IPS-NIHi7 (cell line): ENCODE results near the gene ANKRD23.
"Not testable (repeated sequence)": the region's sequence is repeated elsewhere in the genome, so short reads cannot be mapped to it uniquely, and the experiment has no call there.

Experiments
- DNase-seq: peaks from one replicate; pipeline ENCODE4 v3.0.0; 2012; ENCODE audit warnings: mixed read lengths; ENCODE audit errors: extremely low spot score

ANKRD23 gene

DNA sequence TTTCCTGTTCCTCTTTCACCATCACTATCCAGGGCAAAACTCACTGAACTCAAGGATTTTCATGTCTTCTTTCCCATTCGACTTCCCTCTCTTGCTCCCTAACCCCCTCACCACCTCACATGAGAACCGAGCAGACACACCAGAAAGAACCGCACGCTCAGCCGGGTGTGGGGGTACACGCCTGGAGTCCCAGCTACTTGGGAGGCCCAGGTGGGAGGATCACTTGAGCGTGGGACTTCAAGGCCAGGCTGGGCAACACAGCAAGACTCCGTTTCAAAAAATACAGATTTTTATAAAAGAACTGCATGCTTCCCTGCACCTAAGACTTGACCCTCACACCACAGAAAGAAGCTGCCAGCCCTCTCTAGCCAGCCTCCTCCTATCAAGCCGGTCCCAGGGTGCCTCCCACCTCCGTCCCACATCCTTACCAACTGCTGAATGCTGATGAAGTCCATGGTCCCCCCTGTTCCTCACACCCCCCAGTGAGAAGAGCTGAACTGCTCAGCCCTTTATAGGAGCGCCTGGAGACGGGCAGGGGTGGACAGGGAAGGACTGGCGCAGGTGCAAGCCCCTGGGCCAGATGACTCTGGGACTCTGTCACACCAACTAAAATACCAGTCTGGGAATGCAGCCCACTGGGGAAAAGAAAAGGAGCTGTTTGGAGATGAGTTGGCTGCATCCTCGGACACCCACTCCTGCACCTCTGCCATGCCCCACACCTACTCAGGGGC lies at the start of gene ANKRD23:
TSS of gene ANKRD23 (minus strand) at position 484 of the 731 bp plus-strand sequence. CDS start at position 455, 29 bp downstream.
- no peak for DNase-seq

DNA sequence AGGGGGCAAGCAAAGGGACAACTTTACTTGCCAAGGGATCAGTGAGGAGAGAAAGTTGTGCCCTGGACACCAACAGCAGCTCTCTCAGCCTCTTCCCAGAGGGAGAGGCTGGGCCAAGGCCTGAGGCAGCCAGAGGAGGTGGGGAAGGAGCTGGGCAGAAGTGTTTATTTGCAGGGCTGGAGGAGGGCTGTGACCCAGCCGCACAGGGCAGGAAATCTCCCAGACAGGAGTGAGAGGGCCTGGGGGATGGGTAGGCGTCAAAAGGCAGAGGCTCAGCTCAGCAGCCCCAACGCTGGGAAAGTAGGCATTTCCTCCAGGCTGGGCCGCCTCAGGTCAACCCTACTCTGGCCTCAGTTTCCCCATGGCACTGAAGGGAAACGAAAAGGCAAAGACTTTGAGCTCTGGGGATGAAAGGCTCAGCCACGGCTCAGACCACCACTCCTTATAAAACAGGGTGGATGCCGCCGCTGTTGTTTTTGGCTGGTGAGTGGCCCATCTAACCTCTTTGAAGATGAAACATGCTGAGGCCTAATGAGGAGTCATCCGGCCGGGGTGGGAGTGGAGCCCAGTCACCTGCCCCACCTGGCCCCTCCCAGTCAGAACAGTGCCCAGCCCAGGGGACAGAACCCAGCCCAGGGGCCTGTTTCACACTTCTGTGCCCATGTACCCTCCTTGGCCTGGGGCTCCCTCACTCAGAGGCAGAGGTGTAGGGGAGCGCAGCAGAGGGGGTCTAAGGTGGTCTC lies 47.9 kb upstream of the ANKRD23 start:
- peak; percentile 71 for DNase-seq

DNA sequence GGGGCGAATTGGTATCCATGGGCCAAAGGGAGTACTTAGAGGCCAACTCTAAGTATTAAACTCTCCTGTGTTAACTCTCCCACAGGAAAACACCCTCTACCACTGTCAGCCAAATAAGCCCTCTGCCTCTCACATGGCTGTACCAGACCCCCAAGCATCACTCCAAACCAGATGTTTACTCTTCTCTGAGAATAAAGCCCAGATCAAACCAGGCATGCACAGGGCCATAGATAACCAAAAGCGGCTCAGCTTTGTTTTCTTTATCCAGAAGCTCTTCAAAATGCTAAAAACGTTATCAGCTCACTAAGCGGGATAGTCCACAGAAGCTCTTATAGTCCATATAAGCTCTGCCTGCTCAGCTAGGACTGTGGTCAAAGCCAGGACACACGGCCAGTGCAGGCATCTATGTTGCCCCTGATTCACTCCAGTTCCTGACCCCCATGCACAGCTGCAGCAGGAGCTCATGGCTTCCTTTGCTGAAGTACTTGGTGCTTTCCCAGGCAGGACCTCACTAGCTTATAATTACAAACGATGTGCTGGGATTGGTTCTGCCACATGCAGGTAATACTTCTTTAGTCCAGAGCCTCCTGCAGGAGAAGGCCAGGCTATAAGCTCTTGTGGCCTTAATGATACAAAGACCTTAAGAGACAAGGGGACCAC lies 47.0 kb upstream of the ANKRD23 start:
- DNase-seq, result no peak

DNA sequence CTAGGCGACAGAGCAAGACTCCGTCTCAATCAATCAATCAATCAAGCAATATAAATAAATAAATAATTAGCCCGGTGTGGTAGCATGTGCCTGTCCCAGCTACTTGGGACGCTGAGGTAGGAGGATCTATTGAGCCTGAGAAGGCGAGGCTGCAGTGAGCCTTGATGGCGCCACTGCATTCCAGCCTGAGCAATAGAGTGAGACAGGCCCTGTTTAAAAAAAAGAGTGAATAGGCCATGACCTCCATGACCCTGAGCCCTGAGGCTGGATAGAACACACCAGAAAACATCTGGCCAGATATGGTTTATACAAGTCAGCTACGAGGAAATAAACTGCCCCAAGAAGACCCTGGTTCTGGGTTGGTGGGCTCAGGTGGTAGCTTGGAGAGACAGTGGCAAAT lies 46.4 kb upstream of the ANKRD23 start:
- DNase-seq, result no peak

DNA sequence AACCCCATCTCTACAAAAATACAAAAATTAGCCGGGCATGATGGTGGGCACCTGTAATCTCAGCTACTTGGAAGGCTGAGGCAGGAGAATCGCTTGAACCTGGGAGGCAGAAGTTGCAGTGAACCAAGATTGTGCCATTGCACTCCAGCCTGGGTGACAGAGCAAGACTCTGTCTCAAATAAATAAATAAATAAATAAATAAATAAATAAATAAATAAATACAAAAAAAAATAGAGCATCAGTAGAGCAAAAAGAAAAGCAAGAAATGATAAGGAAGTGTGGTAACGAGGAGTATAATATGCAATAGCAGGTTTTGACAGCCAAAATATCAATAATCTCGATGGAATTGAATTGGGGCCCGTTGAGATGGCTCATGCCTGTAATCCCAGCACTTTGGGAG lies 45.7 kb upstream of the ANKRD23 start:
- not testable (repeated sequence) for DNase-seq

DNA sequence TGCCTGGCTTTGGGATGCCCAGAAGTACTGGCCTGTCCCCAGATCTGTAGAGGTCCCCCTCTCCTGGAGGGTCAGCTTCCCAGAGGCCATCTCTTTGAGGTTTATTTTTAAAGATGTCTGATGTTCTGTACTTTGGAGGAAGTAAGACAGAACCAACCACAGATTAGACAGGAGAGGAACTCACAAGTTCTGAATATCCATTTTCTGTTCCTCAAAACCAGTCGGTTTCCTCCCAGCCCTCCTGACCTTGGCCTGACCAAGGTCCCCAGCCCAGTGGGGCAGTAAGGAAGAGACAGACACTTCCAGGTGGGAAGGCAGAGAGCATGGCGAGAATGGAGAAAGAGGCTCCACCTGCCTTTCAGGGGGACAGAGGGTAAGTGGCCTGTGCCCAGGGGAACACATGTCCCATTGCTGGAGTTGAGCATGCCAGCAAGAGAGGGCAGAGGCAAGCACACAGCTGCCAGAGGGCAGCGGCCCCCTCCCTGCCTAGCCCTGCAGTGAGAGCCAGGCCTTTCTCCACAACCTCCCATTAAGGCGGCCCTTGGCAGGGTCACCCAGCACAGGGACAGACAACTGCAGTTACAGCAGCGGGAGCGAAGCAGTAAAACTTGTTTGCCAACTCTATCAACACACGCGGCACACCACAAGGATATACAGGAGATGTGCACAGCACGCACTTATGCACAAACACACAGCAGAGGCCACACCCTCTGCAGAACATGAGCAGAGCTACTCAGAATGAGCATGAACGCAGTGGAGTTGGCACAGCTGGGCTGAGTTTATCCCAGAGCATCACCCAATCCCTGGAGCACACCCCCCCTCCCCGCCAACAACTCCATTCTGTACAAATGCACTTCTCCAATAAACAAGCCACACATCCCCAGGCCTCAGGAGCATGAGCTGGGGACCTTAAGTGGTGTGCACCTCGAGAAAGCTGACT lies 44.5 kb upstream of the ANKRD23 start:
- DNase-seq, result no peak

DNA sequence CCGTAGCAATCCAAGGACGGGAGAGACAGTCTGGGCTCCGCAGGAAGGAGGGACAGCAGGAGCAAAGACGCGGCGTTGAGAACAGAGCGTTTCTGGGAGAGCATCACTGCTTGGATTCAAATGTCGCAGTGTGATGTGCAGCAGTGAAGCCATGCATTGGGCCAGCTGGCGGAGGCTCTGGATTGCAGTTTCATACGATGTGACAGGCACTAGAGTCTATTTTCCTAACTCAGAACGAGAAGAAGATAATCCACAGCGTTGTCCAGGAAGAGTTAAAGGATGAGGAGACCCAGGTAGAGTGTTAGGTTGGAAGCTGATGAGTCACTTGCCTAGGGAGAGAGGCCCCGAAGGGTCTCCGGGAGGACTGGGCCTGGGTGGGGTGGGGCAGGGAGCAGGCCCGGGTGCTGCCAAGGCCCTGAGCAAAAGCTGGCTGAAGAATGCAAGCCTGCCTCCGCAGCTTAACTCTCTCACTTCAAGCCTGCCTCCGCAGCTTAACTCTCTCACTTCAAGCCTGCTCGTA lies 43.7 kb upstream of the ANKRD23 start:
- no peak for DNase-seq

DNA sequence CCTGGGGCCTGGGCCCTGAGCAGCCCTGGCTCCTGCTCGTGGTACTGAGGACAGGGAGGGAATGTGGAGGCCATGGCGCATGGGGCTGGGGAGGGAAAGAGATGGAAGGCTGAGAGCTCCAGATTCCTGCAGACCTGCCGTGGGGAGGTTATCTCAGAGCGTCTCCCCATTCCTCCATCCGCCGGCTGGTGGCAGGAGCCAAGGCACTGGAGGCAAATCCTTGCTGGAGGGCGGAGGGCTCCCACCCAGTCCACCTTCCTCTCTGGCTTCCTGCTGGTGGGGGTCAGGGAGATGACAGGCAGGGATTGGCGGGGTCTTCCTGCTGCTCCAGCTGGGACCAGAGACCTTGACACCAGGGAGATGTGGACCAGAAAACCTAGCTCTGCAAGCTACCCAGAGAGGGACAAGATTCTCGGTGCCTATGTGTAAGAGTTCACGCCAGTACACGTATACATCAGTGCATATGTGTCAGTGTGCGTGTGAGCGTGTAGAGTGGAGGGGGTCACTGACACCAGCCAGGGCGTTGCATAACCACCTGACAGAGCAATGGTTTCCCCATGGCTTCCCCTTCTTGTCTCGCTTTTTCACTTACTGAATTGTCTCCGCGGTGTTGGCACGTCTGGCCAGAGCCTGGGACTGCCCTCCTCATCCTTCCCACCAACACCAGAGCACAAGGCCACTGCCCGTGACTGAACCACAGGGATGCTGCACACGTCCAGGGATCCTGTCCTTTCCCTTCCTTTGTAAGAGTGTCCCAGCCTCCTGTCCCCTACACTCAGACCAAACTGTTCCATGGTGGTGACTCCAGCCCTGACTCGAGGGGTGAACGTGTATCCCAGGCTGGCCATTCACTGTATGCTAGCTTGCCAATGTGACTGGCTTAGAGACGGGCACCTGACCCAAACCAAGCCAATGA lies 41.9 kb upstream of the ANKRD23 start:
- DNase-seq, result no peak

DNA sequence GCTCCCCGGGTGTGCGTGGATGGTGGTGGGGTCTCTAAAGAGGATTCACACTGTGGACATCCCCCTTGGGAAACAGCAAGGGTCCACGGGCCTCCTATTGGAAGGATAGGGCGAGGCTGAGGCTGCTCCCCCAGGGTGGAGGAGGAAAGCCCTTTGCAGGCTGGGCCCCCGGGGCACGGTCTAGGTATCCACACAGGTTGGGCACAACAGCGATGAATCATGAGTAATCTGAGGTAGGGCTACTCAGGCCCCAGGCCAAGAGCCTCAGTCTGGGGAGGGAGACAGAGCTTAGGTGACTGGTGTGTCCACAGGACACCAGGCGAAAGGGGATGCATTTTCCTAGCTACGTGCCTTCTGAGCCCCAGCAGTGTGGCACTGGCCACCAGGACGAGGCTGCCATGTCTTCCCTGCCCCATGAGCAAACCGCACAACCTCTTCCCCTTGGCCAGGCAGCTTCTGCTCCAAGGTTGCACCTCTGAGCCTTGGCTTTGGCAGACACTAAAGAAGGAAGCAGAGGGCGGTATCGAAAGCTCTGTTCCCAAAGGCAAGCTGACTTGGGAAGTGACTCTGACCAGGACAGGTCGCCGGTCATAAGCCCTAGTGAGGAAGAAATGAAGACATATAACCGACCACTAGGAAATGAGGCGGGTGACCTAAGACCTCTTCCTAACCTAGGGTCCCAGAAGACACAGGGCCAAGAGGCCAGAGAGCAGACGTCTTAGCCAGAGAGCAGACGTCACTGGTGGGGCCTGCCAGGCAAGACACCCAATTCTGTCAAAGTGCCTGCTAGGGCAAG lies 40.7 kb upstream of the ANKRD23 start:
- DNase-seq, result no peak

DNA sequence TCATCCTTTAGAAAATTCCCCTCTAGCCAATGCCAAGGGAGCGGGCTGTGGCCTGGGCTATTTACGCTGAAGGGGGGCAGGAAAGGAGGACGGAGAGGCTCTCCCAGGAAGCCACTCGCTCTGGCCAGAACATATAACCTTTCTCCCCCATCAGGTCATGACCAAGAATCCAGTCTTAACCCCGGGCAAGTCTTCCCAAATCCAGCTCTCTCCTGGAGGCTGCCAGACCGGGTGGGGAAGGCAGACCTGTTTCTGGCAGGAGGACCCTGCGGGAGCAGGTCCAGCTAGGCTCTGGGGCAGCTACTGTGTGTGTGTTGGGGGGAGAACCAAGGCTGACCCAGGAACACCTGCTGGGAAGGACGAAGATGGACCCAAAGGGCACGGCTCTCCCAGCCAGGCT lies 39.5 kb upstream of the ANKRD23 start:
- DNase-seq, result no peak

DNA sequence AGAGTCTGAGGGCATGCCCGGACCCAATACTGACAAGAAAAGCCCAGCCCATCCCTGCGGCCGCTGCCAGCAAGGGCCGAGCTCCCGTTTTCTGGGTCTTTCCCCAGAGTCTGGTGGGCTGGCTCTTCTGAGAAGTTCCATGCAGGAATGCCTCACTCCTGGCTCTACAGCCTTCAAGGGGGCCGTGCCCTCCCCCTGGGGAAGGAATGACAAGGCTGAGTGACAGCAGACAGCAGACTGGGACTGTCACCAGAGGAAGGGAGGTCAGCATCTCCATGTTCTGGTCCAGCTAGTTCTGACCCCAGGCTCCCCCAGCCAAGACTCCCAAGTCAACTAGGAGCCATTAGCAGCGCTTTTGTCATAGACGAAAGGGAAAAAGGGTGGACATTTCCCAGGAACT lies 39.1 kb upstream of the ANKRD23 start:
- no peak for DNase-seq

DNA sequence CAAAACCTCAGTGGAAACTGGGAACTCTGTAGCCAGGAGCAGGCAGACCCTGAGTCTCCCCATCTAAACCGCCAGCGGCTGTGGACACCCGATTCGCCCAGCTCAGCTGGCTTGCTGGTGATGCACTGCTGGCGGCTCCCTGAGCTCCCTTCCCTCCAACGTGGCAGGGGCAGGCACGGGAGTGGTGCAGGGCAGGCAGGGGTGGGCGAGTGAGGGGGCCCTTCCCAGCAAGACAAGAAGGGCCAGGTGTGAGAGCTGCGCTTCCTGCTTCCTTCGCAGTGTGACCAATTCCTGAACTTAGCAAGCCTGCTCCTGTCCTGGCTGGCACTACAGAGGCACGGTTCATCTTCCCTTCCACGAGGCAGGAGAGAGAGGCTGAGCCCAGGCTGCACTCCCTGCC lies 38.4 kb upstream of the ANKRD23 start:
- no peak for DNase-seq

DNA sequence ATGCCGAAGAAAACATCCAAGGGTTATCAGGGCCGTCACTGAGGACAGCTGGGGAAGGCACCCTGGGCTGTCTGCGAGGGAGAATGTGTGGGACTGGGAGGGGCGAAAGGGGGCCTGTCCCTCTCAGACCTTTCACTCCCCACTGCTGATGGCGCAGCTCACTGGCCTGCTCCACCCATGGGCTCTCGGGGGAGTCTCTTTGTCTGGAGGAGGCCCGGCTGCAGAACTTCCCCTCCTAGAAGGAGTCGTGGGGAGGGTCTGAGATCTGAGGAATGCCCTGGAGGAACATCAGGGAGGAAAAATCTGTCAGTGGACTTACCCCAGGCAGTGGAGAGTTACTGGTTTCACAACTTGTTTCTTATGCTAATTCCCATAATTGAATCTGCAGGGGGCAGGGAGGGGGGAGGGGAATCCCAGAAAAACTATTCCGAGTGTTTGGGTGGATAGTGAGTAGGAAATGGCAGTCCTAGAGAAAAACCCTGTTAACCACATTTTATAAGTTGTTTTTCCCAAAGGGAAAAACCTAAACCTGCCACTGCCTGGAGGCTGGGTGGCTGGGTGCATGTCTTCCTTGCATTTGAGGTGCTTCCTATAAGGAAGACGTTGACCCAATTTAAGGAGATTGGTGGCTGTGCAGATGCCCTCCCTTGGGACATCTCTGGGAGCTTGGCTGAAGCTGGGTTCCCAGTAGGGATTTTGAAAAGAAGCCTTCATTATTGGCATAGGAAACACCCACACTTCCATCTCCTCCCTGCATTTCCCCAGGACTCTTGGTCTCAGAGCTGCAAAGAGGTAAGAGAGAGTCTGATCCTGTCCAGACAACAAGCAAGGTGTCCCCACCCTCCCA lies 37.8 kb upstream of the ANKRD23 start:
- peak; percentile 73 for DNase-seq

DNA sequence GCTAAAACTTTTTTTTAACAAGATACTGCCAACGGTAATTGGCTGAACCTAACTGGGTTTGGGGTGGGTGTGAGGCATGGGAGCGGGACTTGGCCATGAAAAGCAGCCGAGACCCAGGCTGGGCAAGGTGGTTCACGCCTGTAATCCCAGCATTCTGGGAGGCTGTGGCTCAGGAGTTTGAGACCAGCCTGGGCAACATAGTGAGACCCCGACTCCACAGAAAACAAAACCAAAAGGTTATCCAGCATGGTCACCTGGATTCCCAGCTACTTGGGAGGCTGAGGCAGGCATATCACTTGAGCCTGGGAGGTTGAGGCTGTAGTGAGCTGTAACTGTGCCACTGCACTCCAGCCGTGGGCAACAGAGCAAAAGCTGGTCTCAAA lies 37.1 kb upstream of the ANKRD23 start:
- no peak for DNase-seq

DNA sequence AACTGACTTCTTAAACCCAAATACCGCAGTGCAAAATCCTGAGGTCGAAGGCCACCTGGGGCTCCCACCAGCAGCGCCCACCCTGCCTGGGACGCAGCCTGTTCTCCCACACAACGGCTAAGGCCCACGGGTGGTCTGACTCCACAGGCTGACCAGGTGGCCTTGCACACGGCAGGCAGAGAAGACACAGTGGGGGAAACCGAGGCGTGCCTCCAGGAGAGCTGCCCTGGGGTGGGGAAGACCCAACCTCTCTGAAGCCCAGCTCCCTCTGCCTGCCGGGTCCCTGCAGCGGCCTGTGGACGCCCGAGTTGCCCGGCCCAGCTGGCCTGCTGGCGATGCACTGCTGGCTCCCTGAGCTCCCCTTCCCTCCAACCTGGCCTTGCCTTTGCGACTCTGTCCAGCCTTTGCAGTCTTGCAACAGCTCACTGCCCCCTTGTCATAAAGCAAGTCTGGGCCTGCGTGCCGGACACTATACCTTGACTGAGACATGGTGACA lies 35.8 kb upstream of the ANKRD23 start:
- DNase-seq, result no peak

DNA sequence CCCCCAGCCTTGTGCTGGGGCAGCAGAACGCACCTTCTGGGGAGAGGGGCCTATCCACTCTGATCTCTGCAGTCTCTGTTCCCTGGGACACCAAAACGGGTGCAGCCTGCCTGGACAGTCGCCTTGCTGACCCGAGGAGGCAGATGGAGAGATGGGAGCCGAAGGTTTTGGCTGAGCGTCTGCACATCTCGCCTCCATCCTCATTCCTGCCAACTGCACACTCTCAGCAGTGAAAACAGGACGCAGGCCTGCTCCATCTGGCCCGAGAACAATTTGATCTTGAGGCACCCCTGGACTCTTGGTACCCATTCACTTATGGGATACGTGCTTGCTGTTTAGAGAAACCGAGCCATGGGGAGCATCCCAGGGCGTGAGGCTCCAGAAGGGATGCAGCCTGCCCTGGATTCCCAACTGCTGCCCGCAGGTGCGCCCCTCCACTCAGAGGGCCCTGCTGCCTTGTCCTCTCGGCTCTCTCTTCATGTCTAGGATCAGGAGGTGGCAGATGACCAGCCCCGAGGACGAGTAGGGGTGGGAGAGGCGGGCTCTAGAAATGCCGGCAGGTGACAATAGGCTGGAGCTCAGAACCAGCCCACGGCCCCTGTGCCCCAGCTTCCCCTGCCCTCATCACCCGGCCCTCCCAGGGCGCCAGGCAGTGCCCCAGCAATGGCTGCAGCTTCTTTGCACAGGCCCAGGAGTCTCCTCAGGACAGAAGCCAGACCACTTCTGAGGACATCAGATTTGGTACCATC lies 35.1 kb upstream of the ANKRD23 start:
- DNase-seq, result no peak

DNA sequence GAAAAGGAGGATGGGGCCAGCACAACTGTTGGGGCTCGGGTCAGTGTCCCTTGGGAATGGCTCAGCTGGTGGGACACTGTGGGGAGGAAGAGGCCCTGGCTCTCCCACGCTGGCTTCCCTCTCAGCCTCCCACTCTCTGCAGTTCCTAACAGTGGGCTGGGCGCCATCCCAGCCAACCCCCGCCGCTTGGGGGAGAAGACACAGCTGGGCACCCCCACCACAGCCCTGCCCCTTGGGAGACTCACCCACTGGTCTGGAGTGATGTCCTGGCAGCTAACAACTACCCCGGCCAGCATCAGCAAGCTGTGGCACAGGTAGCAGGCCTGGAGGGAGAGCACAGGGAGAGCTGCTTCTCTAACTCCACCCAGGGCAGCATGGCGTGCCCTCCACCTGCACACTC lies 34.4 kb upstream of the ANKRD23 start:
- no peak for DNase-seq

DNA sequence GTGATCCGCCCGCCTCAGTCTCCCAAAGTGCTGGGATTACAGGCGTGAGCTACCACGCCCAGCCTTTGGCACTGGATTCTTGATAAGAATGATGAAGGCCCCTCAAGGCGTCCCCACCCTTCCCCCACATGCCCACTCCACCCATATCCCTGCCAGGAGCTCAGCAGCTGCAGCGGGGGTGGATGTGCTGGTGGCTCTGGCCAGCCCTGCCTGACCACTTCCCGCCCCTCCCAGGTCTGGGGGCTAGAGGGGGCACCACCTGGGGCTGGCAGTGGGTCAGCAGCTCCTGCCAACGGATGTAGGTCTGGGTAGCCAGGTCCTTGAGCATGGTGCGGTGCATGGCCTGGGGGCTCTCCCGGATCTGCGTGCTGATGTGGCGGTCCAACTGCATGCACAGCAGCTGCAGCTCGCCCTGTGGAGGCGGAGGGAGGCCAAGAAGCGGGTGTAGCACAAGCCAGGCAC lies 33.8 kb upstream of the ANKRD23 start:
- no peak for DNase-seq
